NCI-H1436 treated with DMSO at 0.1 percent for 48 hours (cell line): ENCODE results near the gene KIF2A.

Source experiments
- DNase-seq: peaks from one replicate; lab custom pipeline; 2025; lab: John Stamatoyannopoulos, UW

KIF2A gene

DNA sequence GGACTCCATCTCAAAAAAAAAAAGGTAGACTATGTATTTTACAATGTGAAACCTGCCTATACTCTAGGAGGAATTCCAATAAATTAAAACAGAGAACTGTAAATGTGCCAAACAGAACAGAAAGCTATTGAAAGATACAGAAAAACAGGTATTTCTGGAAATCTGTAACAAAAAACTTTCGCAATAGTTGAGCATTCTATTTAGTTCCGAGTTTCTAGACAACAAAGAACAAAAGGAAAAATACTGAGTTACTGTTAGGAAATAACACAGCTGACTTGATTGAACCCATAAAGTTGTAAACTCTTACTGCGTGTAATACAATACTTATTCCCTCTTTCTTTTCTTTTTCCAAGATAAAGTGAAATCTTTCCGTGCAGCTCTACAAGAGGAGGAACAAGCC, 79.1 kb downstream of the KIF2A start:
- no peak for DNase-seq

- DNase-seq = no peak
Observed at GRCh38 chr5:62385816-62386400, 79.9 kb downstream of the KIF2A start.

DNA sequence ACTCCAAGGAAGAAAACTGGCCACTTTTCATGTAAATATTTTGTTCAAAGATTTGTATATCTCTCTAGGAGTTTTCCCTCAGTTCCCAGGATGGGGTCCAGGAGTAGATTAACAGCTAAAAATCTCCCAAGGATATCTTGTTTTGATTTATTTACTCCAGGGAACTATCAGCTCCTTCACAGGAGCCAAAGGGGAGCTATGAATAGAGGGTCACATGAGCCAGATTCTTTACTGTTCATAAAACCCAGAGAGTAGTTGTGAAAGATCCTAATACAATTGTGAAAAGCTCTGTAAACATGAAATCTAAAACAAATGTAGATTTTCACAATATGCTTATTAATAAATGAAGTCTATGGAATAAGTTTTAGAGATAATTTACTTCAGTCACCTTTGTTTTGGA, 80.8 kb downstream of the KIF2A start:
- no peak for DNase-seq

DNA sequence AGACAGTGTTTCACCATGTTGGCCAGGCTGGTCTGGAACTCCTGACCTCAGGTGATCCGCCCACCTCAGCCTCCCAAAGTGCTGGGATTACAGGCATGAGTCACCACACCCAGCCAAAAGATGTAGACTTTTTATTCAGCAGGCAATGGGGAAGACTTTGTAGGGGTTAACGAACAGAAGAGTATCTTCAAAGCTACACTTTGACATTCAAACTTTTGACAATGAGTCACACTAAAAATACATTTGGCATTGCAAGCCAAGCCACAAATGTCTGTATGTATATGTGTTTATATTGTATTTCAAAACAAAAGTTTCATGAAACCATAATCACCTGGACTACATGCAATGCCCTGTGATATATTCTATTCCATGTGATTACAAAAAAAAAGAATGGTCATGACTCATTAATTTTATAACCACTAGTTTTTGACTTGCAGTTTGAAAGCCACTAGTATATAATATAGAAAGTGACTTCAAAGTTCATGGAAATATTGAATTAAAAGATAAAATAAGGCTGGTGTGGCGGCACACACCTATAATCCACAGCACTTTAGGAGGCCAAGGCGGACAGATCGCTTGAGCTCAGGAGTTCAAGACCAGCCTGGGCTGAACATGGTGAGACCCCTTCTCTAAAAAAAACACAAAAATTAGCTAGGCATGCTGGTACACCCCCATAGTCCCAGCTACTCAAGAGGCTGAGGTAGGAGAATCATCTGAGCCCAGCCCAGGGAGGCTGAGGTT, 89.4 kb downstream of the KIF2A start:
- DNase-seq = no peak

- peak; percentile 88 for DNase-seq
Observed at GRCh38 chr5:62403411-62404250, 97.6 kb downstream of the KIF2A start, which contains the start of gene DIMT1. DIMT1 (minus strand) TSS chr5:62403905; CDS start chr5:62403772, 133 bp downstream.

DNA sequence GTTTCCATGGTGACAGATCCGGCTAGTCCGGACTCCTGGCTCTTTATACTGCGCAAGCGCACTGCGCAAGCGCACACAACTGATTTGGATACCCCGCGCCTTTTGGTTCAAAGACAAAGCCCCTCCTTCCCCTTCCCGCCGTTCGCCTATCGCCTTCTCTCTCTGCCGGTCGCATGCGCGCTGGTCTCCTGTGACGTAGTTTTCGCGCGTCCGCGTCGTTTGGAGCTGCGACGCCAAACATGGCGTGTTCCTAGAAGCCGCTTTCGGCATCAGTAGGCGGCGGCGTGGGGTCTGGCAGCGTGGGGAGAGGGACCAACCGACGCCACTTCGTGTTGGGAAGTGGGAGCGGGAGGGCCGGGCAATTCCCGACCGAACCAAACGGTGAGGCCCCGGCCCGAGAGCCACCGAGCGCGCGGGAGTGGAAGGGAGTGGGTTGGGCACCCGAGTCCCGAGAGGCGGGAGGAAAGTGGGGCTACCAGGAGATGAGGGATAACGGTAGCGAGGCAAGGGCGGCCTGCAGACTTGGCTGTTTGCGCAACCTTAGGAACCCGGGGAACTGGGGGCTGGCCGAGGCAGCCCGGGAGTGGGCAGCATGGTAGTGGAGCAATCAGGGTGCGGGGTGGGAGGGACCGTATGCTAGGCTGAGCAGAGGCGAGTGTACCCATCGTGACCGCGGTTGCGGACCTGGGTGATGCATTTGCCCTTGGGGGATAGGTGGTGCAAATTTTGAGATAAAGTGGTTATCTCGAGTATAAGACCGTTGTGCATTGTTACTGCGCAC, 106.7 kb downstream of the KIF2A start, which contains the start of gene IPO11:
Gene IPO11, plus strand, starts transcription at position 215 of the 781 bp plus-strand sequence. CDS start 24,517 bp downstream, outside the sequence.
- DNase-seq = peak; percentile 98

- DNase-seq = no peak
Observed at GRCh38 chr5:62413711-62414110, 107.7 kb downstream of the KIF2A start.

DNA sequence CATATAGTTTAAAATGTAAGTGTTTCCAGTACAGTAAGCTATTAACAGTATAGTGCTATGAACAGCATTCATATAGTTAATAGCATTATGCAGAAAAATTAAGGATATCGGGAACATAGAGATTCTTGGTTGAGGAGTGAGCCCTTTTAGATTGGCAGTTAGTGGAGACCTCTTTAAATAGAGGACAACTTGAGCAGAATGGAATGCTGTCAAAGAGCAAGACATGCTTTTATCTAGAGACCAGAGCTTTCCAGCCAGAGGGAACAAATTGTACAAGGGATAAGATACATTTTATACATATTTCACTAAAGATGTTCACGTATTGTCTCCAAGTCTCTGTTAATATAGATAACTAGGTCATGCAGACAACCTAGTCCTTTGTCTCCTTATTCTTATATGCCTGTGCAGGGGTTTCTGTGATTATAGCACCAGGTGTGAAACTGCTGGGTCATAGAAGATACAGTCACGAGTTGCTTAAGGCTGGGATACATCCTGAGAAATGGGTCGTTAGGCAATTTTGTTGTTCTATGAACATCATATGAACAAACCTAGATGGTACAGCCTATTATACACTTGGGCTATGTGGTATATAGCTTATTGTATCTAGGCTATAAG, 112.6 kb downstream of the KIF2A start:
- DNase-seq = no peak

DNA sequence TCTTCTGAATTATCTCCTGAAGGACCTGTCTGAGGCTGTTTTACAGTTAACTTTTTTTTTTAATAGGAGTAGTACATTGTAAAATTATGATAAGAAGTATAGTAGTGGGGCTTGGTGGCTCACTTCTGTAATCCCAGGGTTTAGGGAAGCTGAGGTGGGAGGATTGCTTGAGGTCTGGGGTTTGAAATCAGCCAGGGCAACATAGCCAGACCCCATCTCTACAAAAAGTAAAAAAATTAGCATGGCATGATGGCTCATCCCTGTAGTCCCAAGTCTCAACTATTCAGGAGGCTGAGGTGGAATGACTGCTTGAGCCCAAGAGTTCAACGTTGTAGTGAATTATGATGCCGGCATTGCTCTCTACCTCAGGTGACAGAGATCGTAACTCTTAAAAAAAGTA, 113.6 kb downstream of the KIF2A start:
- no peak for DNase-seq

DNA sequence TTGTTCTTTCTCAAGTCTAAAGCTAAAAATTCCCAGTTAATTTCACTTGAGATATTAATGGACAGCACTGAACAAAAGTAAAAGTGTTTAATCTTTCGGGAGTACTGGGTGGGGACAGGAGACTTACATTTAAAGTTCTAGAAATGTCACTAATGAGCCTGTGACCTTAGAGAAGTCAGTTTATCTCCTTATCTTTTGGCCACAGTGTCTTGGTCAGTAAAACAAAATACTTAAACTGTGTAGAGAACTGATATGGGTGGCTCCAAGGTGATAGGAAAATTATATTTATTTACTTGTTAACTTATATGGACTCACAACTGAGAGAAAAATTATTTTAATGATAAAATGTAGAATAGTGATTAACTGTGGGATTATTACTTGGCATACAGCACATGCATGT, 115.4 kb downstream of the KIF2A start:
- no peak for DNase-seq

- DNase-seq = no peak
Observed at GRCh38 chr5:62424763-62425162, 118.8 kb downstream of the KIF2A start.

- no peak for DNase-seq
Observed at GRCh38 chr5:62431735-62432620, 126.0 kb downstream of the KIF2A start.

DNA sequence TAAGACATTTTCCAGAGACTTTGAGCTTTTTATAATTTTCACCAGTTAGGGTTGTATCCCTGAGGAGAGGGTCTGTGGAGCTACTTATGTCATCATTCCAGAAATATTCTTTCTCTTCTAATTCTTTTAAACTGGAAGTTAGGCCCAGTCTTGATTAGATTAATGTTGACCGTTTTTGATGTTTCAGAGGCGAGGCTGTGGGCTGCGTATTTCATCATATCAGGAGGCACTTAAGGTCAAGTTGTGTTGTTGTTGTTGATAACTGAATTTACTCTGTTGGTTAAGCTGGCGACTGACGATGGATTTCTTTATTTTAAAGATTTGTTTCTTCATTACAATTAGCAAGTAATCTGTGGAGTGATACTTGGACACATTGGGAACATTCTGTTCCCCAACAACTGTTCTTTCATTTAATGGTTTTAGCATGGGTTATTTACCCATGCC, 126.6 kb downstream of the KIF2A start:
- DNase-seq = no peak
